Transverse colon (tissue), 4 donors: Measurements from ENCODE around the gene LYRM4. TPM values are rescaled to one million over a fixed set of nuclear protein-coding genes. Genes with fewer than 3 reads are reported as not detected.

ENCODE experiments used
- DNase-seq: peaks from one replicate; pipeline ENCODE4 v3.0.0-alpha.2; 2019
- H3K27ac ChIP-seq, 4 donors: fragments of 200-600 bp; sonication (generic); 2 replicates each; pipeline ENCODE4 v1.5.1; 2016 to 2018; ENCODE audit warnings: inconsistent platforms in 4 of 4
- H3K27me3 ChIP-seq: fragments of 200-600 bp; sonication (generic); 2 replicates; pipeline ENCODE4 v1.5.1; 2017; ENCODE audit warnings: inconsistent platforms
- H3K36me3 ChIP-seq, 4 donors: fragments of 200-600 bp; sonication (generic); 2 replicates each; pipeline ENCODE4 v1.5.1; 2017 to 2019; ENCODE audit warnings: inconsistent platforms in 4 of 4
- H3K4me1 ChIP-seq, 4 donors: fragments of 200-600 bp; sonication (generic); 2 replicates each; pipeline ENCODE4 v1.5.1; 2017 to 2020; ENCODE audit warnings: inconsistent platforms in 4 of 4
- H3K4me3 ChIP-seq, 4 donors: fragments of 200-600 bp; sonication (generic); 1 replicate in 1 of 4; 2 replicates in 3 of 4; pipeline versions ENCODE4 v1.5.1 to v1.6.1; 2017 to 2019; ENCODE audit warnings: inconsistent platforms in 4 of 4
- H3K9me3 ChIP-seq, 2 donors: fragments of 200-600 bp; sonication (generic); 2 replicates each; pipeline ENCODE4 v1.5.1; 2017 to 2019; ENCODE audit warnings: inconsistent platforms in 2 of 2
- CTCF ChIP-seq, 5 experiments: fragments of 200-600 bp in 3 of 5; fragments of 450-650 bp in 2 of 5; sonication (generic) in 3 of 5; IDR thresholded peaks; 1 replicate in 2 of 5; 2 replicates in 3 of 5; pipeline ENCODE4 v1.5.1; 2016 to 2017; ENCODE audit warnings: antibody characterized with exemption in 5 of 5, inconsistent platforms in 3 of 5, mild to moderate bottlenecking in 2 of 5, moderate library complexity in 1 of 5
- EP300 ChIP-seq: sonication (generic); formaldehyde crosslinking; IDR thresholded peaks from one replicate; pipeline ENCODE4 v1.6.1; 2017; ENCODE audit warnings: antibody characterized with exemption, low read depth
- POLR2A ChIP-seq: fragments of 450-650 bp; IDR thresholded peaks from one replicate; pipeline ENCODE4 v1.6.1; 2016; ENCODE audit warnings: antibody characterized with exemption, mild to moderate bottlenecking, moderate library complexity
- POLR2AphosphoS5 ChIP-seq, 3 donors: sonication (generic); formaldehyde crosslinking; IDR thresholded peaks; one replicate each; pipeline ENCODE4 v1.6.1; 2016; ENCODE audit warnings: antibody characterized with exemption in 3 of 3
- WGBS, 2 donors: methylation state at CpG; one replicate each; pipeline ENCODE4 v1.1.5; 2018; ENCODE audit warnings: low coverage in 1 of 2; 5-methylcytosine and 5-hydroxymethylcytosine counted together
- in situ Hi-C, 4 donors: fragments of 200-750 bp; cut with MboI; loops; one replicate each; pipeline versions ENCODE4 v1.15.0 to v1.15.1; 2017; ENCODE audit warnings: low sequenced_read_pairs in 3 of 4, low pct_ligation_motif_present in 1 of 4, low pct_unique_long_range_greater_than_20kb in 1 of 4
- intact Hi-C: fragments of 100-400 bp; cut with DNase I; formaldehyde crosslinking; loops from one replicate; pipeline ENCODE4 v1.15.1; 2023; ENCODE audit warnings: low total_unique reads
- total RNA-seq, 4 donors: library from RNA; depleted of rRNA; stranded (reverse); fragments of >200 nt; gene quantifications; one replicate each; pipeline ENCODE4 v1.1.0, GENCODE V29; 2016

LYRM4 gene
- total RNA-seq, 4 donors from 2014 or later, result 3.0 to 14.0 (median 6.9) TPM

GRCh38 chr6:5214570-5215052, 46.1 kb downstream of the LYRM4 start:
- in situ Hi-C loops (no loop called here), intact Hi-C loops (no loop called here)
- DNase-seq, result peak; percentile 18
- Histone ChIP-seq H3K4me3 (no peak overlapping the region), H3K27me3 (no peaks in the 10 kb centered on the region), H3K36me3 (no peaks in the 10 kb centered on the region), H3K27ac (no peak overlapping the region), H3K4me1 (peaks cover 0 to 12% (median 0%) of the 10 kb centered on the region in 4 donors), H3K9me3 (no peaks in the 10 kb centered on the region)
- peak; percentile 40 to 58 (median 45) for TF ChIP-seq CTCF (IDR thresholded peaks at IDR 0.05)
- no peak for TF ChIP-seq EP300
- TF ChIP-seq POLR2A, result no peak
- WGBS, 2 donors, result 56 to 78% methylated on average over 5 to 10 of the region's 10 CpGs

DNA sequence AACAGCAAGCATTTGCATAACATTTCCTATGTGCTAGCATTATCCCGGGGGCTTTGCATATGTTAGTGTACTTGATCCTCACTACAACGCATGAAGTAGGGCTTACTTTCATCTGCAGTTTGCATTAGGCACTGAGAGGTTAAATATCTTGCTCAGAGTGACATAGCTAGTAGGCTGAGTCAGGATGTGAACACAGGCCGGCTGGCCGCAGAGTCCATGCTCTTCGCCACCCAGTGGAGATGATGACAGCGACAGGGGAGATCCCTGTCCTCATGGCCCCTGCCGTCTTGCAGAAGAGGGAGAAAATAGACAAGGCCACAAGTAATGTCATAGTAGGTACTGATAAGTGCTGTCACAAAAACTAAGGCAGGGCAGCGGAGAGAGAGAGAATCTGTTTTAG, 46.9 kb downstream of the LYRM4 start:
- no peak overlapping the region for H3K4me3 ChIP-seq
- intact Hi-C loops, result no loop called here
- no peak for DNase-seq
- H3K27me3 ChIP-seq, result no peaks in the 10 kb centered on the region
- peaks cover 0 to 12% (median 0%) of the 10 kb centered on the region in 4 donors for H3K4me1 ChIP-seq
- in situ Hi-C loops, result no loop called here
- no peak overlapping the region for H3K27ac ChIP-seq
- TF ChIP-seq POLR2AphosphoS5 (IDR thresholded peaks at IDR 0.05), result no peak
- TF ChIP-seq EP300, result no peak
- TF ChIP-seq CTCF (IDR thresholded peaks at IDR 0.05), result no peak
- TF ChIP-seq POLR2A, result no peak
- WGBS, 2 donors, result 81 to 100% methylated on average over 1 to 8 of the region's 8 CpGs
- no peaks in the 10 kb centered on the region for H3K9me3 ChIP-seq
- no peaks in the 10 kb centered on the region for H3K36me3 ChIP-seq

DNA sequence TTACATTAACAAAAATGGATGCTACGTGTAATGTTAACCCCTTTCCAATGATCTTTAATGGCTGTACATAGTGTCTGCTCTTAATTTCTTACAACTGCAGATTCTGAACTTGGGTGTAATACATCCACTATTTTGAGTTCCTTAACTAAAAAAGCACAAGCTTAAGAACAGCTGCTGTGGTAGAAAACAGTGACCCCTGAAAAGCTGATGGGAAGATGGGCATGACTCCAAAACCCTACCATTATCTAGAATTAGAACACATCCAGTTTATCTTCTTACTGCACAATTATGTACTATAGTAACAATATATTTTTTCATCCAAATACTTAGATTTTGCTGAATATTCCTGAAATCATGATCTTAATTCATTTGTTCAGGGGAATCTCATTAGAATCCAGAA, 49.3 kb downstream of the LYRM4 start:
- peaks cover 0 to 17% (median 0%) of the 10 kb centered on the region in 4 donors for H3K4me1 ChIP-seq
- DNase-seq, result no peak
- in situ Hi-C loops, result no loop called here
- H3K36me3 ChIP-seq, result no peaks in the 10 kb centered on the region
- no peak overlapping the region for H3K27ac ChIP-seq
- intact Hi-C loops, result no loop called here
- H3K27me3 ChIP-seq, result no peaks in the 10 kb centered on the region
- H3K4me3 ChIP-seq, result no peak overlapping the region
- 93 to 100% methylated on average over 1 of the region's 1 CpG for WGBS, 2 donors
- no peaks in the 10 kb centered on the region for H3K9me3 ChIP-seq
- TF ChIP-seq CTCF (IDR thresholded peaks at IDR 0.05) (no peak), EP300 (no peak), POLR2A (no peak), POLR2AphosphoS5 (IDR thresholded peaks at IDR 0.05) (no peak)

DNA sequence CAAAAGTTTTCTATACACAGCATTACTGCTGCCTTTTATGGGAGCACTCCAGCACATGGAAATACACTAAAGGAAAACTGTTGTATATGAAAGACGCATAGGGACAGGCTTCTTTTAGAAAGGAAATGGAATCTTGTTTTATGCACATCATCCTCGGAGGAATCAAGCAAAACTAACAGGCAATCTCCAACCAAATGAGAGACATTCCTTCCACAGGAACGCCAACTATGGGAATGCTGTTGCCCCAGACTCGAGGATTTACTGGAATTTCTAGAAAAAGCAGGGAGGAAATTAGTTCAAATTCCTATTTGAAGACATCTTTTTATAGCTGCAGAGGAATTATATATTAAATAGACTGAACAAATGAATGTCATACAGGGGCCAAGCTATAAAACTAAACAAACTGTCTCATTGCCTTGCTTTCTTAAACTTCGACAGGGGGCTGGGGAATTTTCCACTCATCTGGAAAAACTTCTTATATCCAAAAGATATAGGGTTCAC, 52.2 kb downstream of the LYRM4 start:
- no peak for DNase-seq
- TF ChIP-seq EP300, result no peak
- no peak for TF ChIP-seq POLR2A
- TF ChIP-seq POLR2AphosphoS5 (IDR thresholded peaks at IDR 0.05), result no peak
- TF ChIP-seq CTCF (IDR thresholded peaks at IDR 0.05), result no peak
- in situ Hi-C loops, result no loop called here
- H3K27ac ChIP-seq, result peak overlapping the region in 3 of 4 donors; percentile 21 to 29 (median 24)
- no peaks in the 10 kb centered on the region for H3K9me3 ChIP-seq
- H3K4me3 ChIP-seq, result no peak overlapping the region
- intact Hi-C loops, result loop anchor here (10.0 kb wide), 1 partner anchor 56 kb away; the partner anchor contains the start of genes FARS2 and LYRM4
- no peaks in the 10 kb centered on the region for H3K36me3 ChIP-seq
- H3K27me3 ChIP-seq, result no peaks in the 10 kb centered on the region
- H3K4me1 ChIP-seq, result peaks cover 6 to 26% (median 9%) of the 10 kb centered on the region in 4 donors
- WGBS, 2 donors, result 37 to 61% methylated on average over 4 to 5 of the region's 5 CpGs
